ENCODE results near the gene KCNMA1.

KCNMA1 gene

GRCh38 chr10:77631241-77631640, 6.4 kb downstream of the KCNMA1 start:
- no peak for DNase-seq

GRCh38 chr10:77630507-77630848, 7.1 kb downstream of the KCNMA1 start:
- no peak for DNase-seq

- DNase-seq = no peak
Measured at GRCh38 chr10:77629775-77630506, 7.7 kb downstream of the KCNMA1 start.

GRCh38 chr10:77628906-77629730, 8.5 kb downstream of the KCNMA1 start:
- no peak for DNase-seq

- no peak for DNase-seq
Measured at GRCh38 chr10:77626266-77626935, 11.2 kb downstream of the KCNMA1 start.

GRCh38 chr10:77625379-77625778, 12.2 kb downstream of the KCNMA1 start:
- no peak for DNase-seq

GRCh38 chr10:77622889-77623291, 14.7 kb downstream of the KCNMA1 start:
- DNase-seq = no peak

- no peak for DNase-seq
Measured at GRCh38 chr10:77620731-77621130, 16.9 kb downstream of the KCNMA1 start.

- no peak for DNase-seq
Measured at GRCh38 chr10:77619964-77620703, 17.5 kb downstream of the KCNMA1 start.

- no peak for DNase-seq
Measured at GRCh38 chr10:77618117-77618516, 19.5 kb downstream of the KCNMA1 start.

GRCh38 chr10:77616766-77617165, 20.8 kb downstream of the KCNMA1 start:
- DNase-seq = no peak

- DNase-seq = no peak
Measured at GRCh38 chr10:77614778-77615625, 22.6 kb downstream of the KCNMA1 start.

- DNase-seq = no peak
Measured at GRCh38 chr10:77613476-77614130, 24.0 kb downstream of the KCNMA1 start.

- DNase-seq = no peak
Measured at GRCh38 chr10:77611670-77612069, 25.9 kb downstream of the KCNMA1 start.

- DNase-seq = no peak
Measured at GRCh38 chr10:77611221-77611620, 26.4 kb downstream of the KCNMA1 start.

- no peak for DNase-seq
Measured at GRCh38 chr10:77609781-77610272, 27.8 kb downstream of the KCNMA1 start.

GRCh38 chr10:77608281-77608680, 29.3 kb downstream of the KCNMA1 start:
- DNase-seq = no peak

GRCh38 chr10:77606751-77607150, 30.9 kb downstream of the KCNMA1 start:
- DNase-seq = no peak

GRCh38 chr10:77605466-77605865, 32.1 kb downstream of the KCNMA1 start:
- no peak for DNase-seq

- DNase-seq = no peak
Measured at GRCh38 chr10:77604941-77605351, 32.7 kb downstream of the KCNMA1 start.

- DNase-seq = no peak
Measured at GRCh38 chr10:77604063-77604462, 33.5 kb downstream of the KCNMA1 start.
